Activated CD4-positive, alpha-beta T cell treated with anti-CD3 and anti-CD28 coated beads, Interleukin-2, amount 50 U/mL, for 24 hours (primary cell): ENCODE measurements around the gene PRDM5.

Source experiments
- DNase-seq, 2 donors: peaks; one replicate each; pipeline ENCODE4 v3.0.0-alpha.2; 2020; ENCODE audit warnings: low read depth in 1 of 2, low spot score in 1 of 2

Gene PRDM5

DNA sequence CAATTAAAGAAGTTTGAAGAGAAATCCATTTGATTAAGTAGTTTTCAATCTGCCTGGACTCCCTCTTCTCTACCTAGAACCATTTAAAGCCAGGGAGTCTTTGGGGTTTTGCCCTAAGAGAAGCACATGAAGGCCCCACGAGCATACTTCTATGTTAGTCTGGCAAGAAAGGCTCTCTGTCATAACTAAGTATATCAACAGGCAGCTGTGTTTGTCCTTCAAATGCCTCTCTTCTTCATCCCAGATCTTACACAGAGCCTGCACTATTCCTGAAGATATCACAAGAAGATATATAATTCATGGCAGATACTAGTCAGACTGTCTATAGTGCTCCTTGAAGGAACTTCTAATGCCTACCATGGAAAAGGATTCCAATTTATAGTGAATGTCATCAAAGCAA is 206.2 kb downstream of the PRDM5 start:
- no peak for DNase-seq

DNA sequence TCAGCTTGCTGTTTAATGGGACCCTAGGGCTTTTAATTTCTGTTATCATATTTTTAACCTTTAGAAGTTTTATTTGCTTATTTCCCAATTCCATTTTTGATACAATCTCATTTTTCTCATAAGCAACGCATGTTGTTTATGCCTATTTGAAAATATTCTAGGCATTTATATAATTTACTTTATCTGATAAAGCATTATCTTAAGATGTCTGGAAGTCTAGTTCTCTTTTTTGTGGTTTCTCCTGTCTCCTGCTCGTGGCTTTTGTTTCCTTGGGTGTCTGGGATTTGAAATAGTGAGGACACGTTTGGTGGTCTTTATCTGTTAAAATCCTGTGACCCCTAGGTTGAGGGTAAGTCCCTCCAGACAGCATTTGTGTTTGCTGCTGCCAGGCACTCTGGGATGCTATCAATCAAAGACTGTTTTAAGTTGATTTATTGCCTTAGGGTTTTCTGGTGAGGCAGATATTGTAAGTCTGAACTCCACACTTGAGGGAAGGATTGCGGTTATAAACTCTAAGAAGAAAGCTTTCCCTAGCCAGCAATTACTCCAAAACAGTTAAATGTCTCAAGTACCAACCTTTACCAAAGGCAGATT is 208.0 kb downstream of the PRDM5 start:
- DNase-seq = no peak

DNA sequence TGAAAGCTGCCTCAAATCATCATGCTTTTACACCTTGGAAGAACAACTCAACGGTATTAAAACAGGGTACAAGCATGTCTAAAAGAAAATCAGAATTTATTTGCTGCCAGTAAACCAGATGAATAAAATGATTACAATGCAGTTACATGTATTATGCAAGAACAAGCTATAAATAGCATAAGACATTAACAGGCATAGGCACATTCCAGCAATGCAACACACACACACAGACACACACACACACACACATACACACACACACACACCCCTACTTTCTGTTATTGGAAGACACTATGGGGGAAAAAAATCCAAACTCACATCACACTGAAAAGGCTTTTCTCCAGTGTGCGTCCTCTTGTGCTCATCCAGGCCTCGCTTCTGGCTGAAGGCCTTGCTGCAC is 212.5 kb downstream of the PRDM5 start:
- DNase-seq = no peak

DNA sequence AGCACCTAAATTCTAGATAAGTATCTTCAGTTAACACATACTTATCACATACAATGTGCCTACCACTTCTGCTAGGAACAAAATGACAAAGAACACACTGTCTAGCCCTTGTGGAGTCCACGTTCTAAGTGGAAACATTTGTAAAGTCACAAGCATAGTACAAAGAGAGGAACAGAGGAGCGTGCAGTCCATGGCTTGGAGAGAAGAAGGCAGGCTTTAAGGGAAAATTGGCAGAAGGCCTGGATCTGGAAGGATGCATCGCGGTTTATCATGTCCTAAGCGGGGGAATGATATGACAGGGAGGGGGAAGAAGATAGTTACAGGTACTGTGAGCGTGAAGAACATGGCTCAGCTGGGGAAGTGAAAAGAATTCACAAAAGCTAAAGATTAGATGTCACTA is 218.0 kb downstream of the PRDM5 start:
- DNase-seq = no peak

DNA sequence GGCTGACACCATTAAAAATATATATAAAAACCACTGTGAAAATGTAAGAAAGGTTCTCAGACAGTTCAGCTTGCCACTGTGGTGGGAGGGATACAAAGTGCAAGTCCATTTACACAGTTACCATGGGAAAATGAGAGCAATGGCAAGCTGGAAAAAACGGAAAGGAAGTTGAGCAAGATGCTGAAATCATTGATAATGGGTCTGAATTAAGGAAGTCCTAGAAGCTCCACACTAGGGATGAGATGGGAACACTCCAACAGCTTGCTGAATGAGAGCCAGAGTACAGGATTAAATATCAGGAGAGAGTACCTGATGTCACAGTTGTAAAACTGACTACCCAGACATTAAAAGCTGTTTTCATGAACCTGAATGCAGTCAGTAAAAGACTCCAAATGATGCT is 218.6 kb downstream of the PRDM5 start:
- DNase-seq = no peak

DNA sequence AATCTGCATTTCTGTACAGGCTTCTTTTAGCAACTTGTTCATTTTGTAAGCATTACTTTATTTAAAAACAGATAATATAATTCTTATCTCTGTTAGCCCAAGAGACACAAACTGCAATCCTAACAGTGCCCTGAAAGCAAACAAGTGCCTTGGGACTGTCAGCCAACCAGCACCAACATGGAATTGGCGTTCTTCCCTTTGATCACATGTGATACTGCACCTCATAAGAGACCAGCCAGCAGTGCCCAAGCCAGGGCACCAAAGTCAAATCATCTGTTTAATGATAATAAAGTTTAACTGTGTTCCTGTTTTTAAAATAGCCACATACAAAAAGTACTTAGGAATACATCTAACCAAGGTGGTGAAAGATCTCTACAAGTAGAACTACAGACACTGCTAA is 223.2 kb downstream of the PRDM5 start:
- DNase-seq = no peak

DNA sequence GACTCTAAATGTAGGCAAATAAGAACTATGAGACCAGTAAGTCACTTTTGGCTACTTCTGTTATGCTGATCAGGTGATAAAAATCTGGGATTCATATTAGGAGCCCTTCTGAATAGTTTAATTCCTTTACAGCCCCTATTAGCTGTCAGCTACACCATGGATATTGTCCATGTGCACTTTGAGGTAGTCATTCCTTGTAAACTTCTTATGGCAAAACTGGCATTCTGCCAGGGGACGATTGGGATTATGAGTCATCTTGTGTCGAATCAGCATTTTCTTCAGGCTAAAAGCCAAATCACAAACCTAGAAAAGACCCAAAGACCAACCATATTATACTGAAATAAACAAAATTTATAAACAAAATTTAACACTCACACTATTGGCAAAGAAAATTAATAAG is 227.6 kb downstream of the PRDM5 start:
- DNase-seq = no peak

DNA sequence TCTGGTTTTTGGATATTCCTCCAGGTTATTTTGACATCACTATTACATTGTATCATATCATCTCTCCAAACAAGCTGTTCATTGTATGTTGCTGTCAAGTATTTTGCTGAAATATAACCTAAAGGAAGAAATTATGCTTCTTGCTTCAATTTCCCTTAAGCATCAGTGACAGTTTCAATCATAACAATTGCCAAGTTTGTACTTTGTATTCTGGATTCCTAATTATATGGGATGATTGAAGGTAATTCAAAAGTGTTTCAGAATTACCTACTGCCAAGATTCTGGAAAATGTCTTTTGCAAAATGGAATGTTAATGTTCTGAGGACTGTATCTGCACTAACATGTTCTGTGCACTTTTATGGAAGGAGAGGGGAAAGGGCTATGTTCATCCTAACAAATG is 228.7 kb downstream of the PRDM5 start:
- no peak for DNase-seq

DNA sequence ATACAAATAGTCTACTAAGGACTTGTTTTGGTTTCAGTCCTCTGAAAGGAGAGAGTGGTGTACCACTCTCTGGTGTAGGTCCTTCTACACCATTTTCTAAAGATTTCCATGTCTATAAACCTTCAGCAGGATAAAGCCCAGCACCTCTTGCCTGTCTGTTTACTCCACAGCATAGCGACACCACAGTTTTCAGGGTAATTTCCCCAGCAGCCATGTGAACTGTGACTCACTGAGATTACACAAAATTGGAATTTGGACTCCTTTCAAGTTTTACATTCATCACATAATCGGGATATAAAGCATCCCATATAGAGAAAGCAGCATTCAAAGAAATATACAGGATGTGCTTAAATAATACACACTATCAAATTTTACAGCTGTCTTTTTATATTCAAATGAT is 229.6 kb downstream of the PRDM5 start:
- no peak for DNase-seq

DNA sequence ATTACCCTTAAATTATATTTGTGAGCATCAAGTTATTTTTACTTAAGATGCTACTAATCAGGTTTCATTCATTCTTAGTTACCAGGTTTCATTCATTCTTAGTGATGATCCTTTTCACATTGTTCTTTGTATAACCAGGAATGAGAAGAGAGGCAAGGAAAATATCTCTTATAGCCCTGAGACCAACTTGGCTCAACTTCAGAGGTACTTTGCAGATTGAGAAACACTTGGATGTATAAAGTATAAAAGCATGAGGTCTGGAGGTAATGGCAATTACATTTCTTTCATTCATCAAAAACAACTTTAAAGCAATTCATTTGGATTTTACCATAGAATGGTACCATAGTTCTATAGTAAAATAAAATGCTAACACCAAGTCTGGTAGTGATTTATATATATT is 231.0 kb downstream of the PRDM5 start:
- DNase-seq = no peak

DNA sequence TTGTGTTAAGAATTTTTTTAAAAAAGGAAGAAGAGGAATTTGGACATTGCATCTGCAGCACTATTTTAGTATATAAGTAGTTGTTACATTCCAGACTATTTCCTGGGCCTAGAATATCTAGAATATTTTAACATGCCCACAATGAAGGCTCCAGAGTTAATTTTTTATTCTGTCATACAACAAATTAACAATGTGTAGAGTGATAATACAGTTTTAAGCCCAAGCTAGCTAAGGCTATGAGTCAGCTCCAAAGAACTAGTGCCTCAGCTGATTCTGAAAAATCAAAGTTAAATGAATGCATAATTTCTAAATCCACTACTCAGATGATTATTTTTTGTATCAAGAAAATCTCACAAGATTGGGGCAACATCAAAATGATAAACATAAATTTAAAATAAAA is 231.4 kb downstream of the PRDM5 start:
- DNase-seq = no peak

DNA sequence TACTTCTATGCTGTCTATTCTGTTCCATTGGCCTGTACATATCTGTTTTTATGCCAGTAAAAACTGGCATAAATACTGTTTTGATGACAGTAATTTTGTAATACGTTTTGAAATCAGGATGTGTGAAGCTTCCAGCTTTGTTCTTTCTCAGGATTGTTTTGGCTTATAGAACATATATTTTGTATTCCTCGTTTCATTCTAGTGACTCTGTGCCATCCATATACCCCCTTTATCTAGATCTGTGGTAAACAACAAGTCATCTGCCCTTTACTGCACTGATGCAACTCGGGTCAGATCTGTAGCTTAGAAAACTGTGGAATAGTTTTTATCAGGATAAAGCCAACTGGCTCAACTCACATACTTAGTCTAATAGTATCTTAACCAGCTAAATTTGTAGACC is 233.7 kb downstream of the PRDM5 start:
- DNase-seq = no peak

DNA sequence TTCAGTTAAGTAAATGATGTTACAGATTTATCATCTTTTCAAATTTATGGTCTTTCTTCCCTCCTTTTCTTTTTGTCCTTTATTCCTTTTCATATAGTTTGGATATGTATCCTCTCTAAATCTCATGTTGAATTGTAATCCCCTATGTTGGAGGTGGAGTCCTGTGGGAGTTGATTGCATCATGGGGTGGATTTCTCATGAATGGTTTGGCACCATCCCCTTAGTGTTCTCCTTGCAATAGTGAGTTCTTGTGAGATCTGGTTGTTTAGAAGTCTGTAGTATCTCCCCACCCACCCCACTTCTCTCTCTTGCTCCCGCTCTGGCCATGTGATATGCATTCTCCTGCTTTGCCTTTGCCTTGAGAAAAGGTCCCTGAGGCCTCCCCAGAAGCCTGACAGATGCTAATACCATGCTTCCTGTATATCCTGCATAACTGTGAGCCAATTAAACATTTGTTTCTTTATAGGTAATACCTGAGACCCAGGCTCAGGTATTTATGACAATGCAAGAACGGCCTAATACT is 236.7 kb downstream of the PRDM5 start:
- no peak for DNase-seq

DNA sequence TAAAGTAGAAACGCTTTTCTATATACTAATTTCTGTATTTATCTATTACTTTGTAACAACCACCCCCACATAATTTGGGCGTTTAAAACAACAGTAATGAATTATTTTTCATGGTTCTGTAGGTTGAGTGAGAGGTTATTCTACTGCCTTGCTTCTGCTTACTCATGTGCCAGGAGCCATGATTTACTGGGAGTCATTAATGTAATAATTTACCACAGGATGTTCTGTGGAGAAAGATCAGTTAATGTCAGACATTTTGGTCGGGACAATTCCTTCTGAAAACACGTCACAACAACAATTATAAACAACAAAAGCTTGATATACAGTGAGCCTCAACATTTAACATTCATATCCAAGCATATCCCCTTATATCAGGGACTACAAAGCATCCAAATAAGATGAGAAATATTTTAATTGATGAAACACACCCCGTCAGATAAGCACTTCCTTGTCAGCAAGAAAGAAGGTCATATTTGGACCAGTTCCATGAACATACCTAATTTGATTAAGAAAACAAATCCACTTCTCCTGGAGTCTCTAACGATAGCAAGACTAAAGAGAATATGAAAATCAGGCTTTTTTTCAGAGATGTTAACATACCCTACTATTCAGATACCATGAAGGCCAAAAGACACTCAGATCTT is 238.5 kb downstream of the PRDM5 start:
- DNase-seq = no peak

DNA sequence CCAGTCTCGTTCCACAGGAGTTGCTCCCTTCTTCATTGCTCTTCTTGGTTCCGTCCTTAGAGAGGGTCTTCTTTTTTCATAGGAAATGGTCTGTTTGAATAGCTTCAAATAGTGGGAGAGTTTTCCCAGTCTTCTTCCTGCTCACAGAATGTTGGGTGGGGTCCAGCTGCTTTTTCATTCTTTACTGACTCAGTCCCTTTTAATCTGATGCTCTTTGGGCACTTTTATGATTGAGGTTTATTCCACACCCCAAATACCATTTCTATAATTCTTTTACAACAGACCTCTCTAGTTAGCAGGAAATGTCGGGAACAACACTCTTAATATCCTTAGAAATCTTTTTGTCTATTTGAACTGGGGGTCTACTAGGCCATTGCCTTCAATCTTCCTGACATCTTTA is 239.5 kb downstream of the PRDM5 start:
- no peak for DNase-seq

DNA sequence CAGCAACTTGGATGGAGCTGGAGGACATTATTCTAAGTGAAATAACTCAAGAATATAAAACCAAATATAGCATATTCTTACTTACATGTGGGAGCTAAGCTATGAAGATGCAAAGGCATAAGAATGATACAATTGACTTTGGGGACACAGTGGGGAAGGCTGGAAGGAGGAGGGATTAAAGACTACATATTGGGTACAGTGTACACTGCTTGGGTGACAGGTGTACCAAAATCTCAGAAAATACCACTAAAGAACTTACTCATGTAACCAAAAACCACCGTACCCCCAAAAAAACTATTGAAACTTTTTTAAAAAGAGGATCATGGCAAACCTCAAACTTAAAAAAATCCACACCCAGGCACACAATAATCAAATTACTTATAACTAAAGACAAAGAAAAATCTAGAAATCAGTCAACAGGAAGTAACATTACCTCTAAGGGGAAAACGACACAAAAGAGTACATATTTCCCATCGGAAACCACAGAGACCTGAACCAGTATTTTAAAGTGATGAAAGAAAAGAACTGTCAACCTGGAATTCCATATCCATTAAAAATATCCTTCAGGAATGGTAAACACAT is 241.8 kb downstream of the PRDM5 start:
- DNase-seq = no peak

DNA sequence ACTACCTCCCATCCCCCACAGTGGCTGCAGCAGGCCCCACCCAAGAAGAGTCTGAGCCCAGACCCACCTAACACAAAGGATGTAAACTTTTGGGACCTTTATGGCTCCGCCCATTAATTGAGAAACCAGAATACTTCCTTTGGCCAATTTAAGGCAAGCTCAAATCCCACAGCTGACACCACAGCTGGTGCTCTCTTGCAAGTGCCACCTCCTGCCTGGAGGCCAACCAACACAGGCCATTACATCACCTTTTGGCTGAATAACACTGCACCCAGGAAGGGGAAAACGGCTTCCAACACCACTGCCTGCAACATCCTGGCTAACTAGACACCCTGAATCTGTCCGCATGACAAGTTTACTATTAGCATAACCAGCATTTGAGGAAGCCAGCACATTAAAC is 248.8 kb downstream of the PRDM5 start:
- no peak for DNase-seq

DNA sequence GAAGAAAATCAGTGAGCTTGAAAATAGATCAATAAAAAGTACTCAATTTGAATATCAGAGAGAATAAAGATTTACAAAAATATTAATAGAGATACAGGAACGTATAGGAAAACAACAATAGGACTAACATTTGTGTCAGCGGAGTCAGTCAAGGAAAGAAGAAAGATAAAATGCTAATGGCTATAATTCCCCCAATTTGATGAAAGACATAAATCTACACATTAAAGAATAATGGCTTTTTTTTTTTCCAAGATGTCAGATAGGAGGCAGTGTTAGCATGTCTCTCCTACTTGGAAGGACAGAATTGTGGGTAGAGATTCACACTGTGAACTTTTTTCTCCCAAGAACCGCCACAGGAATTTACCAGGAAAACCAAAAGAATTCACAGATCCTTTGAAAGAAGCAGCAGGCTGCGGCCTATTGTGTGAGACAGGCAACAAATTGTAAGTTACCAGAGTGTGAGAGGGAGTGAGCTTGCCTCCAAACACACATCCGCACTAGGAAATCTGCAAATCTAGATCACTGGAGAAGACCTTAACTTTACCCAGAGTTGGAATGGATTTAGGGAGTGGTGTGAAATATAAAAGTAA is 249.9 kb downstream of the PRDM5 start:
- DNase-seq = no peak

DNA sequence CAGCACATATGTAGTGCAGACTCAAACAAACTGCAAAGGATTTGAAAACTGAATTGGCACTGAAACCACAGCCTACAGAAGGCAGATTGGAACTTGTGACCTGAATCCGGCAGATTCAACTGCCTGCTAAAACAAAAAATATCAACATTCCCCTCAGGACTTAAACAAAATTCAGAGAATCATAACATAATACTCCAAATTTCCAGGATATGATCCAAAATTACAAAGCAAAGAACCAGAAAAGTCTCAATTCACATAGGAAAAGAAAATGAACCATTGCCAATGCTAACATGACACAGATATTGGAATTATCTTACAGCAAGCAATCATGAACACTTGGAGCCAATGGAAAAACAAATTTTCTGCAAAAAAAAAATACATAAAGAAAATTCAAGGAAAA is 250.4 kb downstream of the PRDM5 start:
- DNase-seq = no peak

DNA sequence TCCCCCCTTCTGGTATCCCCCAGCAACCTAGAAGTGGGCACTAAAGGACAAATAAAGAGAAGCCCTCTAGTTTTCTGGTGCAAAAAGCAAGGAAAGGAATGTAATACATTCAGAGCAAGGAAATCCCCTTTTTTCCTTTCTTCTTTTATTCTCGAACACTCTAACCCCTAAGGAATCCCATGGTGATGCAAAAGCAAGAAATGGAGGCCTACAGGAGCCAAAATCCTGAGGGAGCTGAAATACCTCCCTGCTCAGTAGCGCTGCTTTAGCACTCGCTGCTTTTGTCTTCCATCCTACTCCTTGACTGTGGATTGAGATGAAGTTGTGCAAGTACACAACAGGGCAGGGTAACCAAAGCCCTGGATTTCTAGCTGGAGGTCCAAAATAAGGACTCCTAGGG is 251.0 kb downstream of the PRDM5 start:
- no peak for DNase-seq

DNA sequence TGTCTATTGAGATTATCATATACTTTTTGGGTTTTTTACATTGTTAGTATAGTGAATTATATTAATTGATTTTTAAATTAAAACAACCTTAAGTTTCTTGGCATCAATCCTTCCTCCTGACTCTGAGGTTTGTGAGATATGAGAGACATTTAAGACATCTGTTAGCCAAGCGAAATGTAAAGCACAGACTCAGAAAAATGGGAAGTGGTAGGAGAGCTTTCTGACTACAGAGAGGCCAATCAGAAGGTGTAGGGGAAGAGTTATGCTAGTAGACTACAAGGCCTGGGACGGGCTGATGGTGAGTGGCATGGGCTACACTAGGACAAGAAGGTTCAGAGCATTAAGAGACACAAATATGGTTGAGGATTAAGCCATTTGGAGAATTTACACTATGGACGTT is 255.4 kb downstream of the PRDM5 start:
- no peak for DNase-seq

DNA sequence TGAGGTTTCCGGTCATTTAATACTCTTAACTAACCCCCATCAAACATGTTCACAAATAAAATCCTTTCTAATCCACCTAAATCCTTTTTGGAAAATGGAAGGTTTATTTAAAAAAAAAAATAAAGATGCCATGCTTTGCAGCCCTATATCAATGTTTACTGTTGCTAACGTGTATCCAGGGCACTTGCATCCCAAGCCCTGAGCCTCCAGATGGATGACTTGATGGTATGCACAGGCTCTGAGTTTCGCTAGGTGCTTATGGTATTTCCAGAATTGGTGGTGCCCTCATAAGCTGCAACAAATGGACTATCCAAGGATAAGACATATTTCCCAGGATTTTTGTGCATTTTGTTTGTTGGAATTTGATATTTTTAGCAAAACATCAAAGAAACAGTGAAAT is 257.7 kb downstream of the PRDM5 start:
- no peak for DNase-seq
